ENCODE results near the gene ASB15. TPM values are rescaled to one million over a fixed set of nuclear protein-coding genes. Genes with fewer than 3 reads are reported as not detected.
A peak's percentile ranks its signal among the peaks of the same experiment; 100 is the strongest.

ASB15 gene
- total RNA-seq, 1 experiment from 2014 or later, result not detected

DNA sequence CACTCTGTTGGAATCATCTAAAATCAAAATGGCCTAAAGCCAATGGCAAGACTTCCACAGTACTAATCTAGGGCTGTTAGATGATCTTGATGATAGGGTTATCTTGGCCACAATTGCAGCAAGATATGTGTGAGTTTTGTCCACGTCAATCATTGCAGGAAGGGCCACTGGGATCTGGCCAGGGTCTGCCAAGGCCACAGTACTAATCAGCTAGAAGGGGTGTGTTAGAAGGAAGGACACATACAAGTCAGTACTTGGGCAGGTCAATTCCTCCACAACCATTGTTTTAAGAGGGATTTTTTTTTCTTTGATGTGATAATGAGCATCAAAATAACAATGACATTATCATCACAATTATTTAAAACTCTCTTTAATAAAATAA lies 55.7 kb downstream of the ASB15 start:
- H2AFZ ChIP-seq (ENCODE audit: low read length), result no peak overlapping the region
- H4K20me1 ChIP-seq (ENCODE audit: low read length), result no peaks in the 10 kb centered on the region
- no peak for TF ChIP-seq EZH2phosphoT487 (IDR thresholded peaks at IDR 0.05; ENCODE audit: borderline replicate concordance, low read length)
- no peak for TF ChIP-seq CTCF (conservative IDR thresholded peaks at IDR 0.05; ENCODE audit: low read depth, low read length)
- no peak for TF ChIP-seq EZH2 (IDR thresholded peaks at IDR 0.05; ENCODE audit: low read length, unreplicated experiment)
- no peaks in the 10 kb centered on the region for H3K79me2 ChIP-seq (ENCODE audit: low read length)
- CTCF ChIA-PET, result interaction anchor here (0.5 kb wide), 1 partner anchor 12 kb away, joined by 3 read pairs; no protein-coding TSS in a partner anchor
- H3K9me3 ChIP-seq (ENCODE audit: low read length), result no peaks in the 10 kb centered on the region
- peak; percentile 18; the same call in 1 of the 2 replicates for ATAC-seq
- H3K9me2 ChIP-seq (replicated peaks; ENCODE audit: low read length), result no peaks in the 10 kb centered on the region
- H3K9ac ChIP-seq (ENCODE audit: low read length), result no peak overlapping the region
- no peaks in the 10 kb centered on the region for H3K36me3 ChIP-seq (ENCODE audit: low read depth, low read length)
- H3K27ac ChIP-seq (ENCODE audit: low read length), result no peak overlapping the region
- no peak overlapping the region for H3K4me3 ChIP-seq (ENCODE audit: low read length)
- POLR2A ChIA-PET (ENCODE audit: unreplicated experiment), result no interaction called here
- intact Hi-C loops (cut with micrococcal nuclease), result no loop called here
- H3K4me1 ChIP-seq (ENCODE audit: insufficient read depth, low read length), result no peaks in the 10 kb centered on the region; the same call in 1 of the 2 replicates
- no peak overlapping the region for H3K4me2 ChIP-seq (ENCODE audit: low read length)
- no TSS peak for BruUV-seq (replicated peaks)
- no peak for DNase-seq
- H3K27me3 ChIP-seq (ENCODE audit: low read length), result no peaks in the 10 kb centered on the region
- H3F3A ChIP-seq (ENCODE audit: low read length, unreplicated experiment), result no peaks in the 10 kb centered on the region

GRCh38 chr7:123658023-123658422 lies 56.4 kb downstream of the ASB15 start:
- H3K27ac ChIP-seq (ENCODE audit: low read length), result no peak overlapping the region
- H3K9me3 ChIP-seq (ENCODE audit: low read length), result no peaks in the 10 kb centered on the region
- H3K4me1 ChIP-seq (ENCODE audit: insufficient read depth, low read length), result no peaks in the 10 kb centered on the region; the same call in 1 of the 2 replicates
- ChIA-PET POLR2A (ENCODE audit: unreplicated experiment) (no interaction called here), CTCF (no interaction called here)
- H2AFZ ChIP-seq (ENCODE audit: low read length), result no peak overlapping the region
- H3F3A ChIP-seq (ENCODE audit: low read length, unreplicated experiment), result no peaks in the 10 kb centered on the region
- no peaks in the 10 kb centered on the region for H3K36me3 ChIP-seq (ENCODE audit: low read depth, low read length)
- H3K4me2 ChIP-seq (ENCODE audit: low read length), result no peak overlapping the region
- DNase-seq, result no peak
- BruUV-seq (replicated peaks), result no TSS peak
- no peaks in the 10 kb centered on the region for H3K27me3 ChIP-seq (ENCODE audit: low read length)
- H3K79me2 ChIP-seq (ENCODE audit: low read length), result no peaks in the 10 kb centered on the region
- H3K9ac ChIP-seq (ENCODE audit: low read length), result no peak overlapping the region
- no peak overlapping the region for H3K4me3 ChIP-seq (ENCODE audit: low read length)
- no peak for ATAC-seq
- TF ChIP-seq CTCF (conservative IDR thresholded peaks at IDR 0.05; ENCODE audit: low read depth, low read length), result no peak
- TF ChIP-seq EZH2phosphoT487 (IDR thresholded peaks at IDR 0.05; ENCODE audit: borderline replicate concordance, low read length), result no peak
- TF ChIP-seq EZH2 (IDR thresholded peaks at IDR 0.05; ENCODE audit: low read length, unreplicated experiment), result no peak
- H4K20me1 ChIP-seq (ENCODE audit: low read length), result no peaks in the 10 kb centered on the region
- intact Hi-C loops (cut with micrococcal nuclease), result no loop called here
- H3K9me2 ChIP-seq (replicated peaks; ENCODE audit: low read length), result no peaks in the 10 kb centered on the region

DNA sequence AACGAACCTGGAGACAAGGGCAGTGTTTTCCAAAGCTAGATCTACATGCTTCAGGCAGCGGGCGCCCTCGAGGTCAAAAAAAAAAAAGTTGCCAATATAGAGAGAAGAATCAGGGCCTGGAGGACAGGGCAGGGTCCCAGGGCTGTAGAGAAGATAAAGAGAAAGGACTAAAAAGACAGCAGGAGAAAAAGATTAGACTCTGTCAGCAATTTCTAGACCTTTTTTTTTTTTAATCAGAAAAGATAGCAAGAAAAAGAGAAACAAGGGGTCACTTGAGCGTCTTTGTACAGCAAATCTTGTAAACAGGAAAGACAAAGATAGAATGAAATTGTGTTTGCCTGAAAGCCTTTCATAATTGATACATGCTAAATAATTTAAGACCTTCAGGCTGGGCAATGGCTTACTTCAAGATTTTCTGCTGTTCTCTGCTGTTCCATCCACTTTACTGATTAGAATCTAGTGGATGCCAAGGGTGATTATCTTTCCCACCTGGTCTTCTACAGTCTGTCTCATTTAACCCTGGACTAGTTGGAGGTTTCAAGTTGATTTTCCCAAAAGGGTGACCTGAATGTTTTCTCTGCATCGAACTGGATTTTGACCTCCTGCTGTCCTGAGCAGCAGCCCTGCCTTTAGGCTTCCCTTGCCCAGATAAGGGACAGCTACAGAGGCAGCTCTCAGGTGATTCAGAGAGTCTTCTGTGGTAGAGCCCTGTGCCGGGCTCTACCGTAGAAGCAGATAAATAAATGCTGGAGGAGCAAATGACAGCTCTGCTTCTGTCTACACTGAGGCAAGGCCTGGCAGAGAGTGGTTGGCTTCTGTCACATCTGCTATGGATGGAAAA lies 59.1 kb downstream of the ASB15 start:
- no peak for DNase-seq
- Histone ChIP-seq H3K79me2 (ENCODE audit: low read length) (no peaks in the 10 kb centered on the region), H3K4me2 (ENCODE audit: low read length) (no peak overlapping the region), H3K4me1 (ENCODE audit: insufficient read depth, low read length) (peaks cover 9% of the 10 kb centered on the region), H3K9ac (ENCODE audit: low read length) (no peak overlapping the region), H3K36me3 (ENCODE audit: low read depth, low read length) (no peaks in the 10 kb centered on the region), H3K9me3 (ENCODE audit: low read length) (no peaks in the 10 kb centered on the region), H3K9me2 (replicated peaks; ENCODE audit: low read length) (no peaks in the 10 kb centered on the region), H3F3A (ENCODE audit: low read length, unreplicated experiment) (no peaks in the 10 kb centered on the region), H2AFZ (ENCODE audit: low read length) (no peak overlapping the region), H4K20me1 (ENCODE audit: low read length) (no peaks in the 10 kb centered on the region), H3K4me3 (ENCODE audit: low read length) (no peak overlapping the region), H3K27me3 (ENCODE audit: low read length) (no peaks in the 10 kb centered on the region), H3K27ac (ENCODE audit: low read length) (no peak overlapping the region)
- intact Hi-C loops (cut with micrococcal nuclease), result no loop called here
- TF ChIP-seq CTCF (conservative IDR thresholded peaks at IDR 0.05; ENCODE audit: low read depth, low read length) (no peak), EZH2phosphoT487 (IDR thresholded peaks at IDR 0.05; ENCODE audit: borderline replicate concordance, low read length) (no peak), EZH2 (IDR thresholded peaks at IDR 0.05; ENCODE audit: low read length, unreplicated experiment) (no peak)
- POLR2A ChIA-PET (ENCODE audit: unreplicated experiment), result interaction anchor here (0.6 kb wide), 1 partner anchor 69 kb away, joined by 3 read pairs; no protein-coding TSS in a partner anchor
- BruUV-seq (replicated peaks), result no TSS peak
- CTCF ChIA-PET, result no interaction called here
- no peak for ATAC-seq

All from PC-3 (cell line).